GM23338 (cell line): ENCODE data around the gene ZNF211. TPM values are rescaled to one million over a fixed set of nuclear protein-coding genes. Genes with fewer than 3 reads are reported as not detected.
A peak's percentile ranks its signal among the peaks of the same experiment; 100 is the strongest.

Source experiments
- ATAC-seq: fragments of 200-7000 bp; cut with Tn5 transposase; 3 replicates; pipeline ENCODE4 v1.9.1; 2020
- DNase-seq: peaks from one replicate; pipeline ENCODE4 v3.0.0-alpha.2; 2015; ENCODE audit warnings: low spot score
- H2AFZ ChIP-seq: fragments of 200-600 bp; sonication (generic); 2 replicates; pipeline ENCODE4 v1.8.0; 2016; ENCODE audit warnings: antibody characterized with exemption, mild to moderate bottlenecking, moderate library complexity
- H3F3A ChIP-seq: fragments of 200-600 bp; sonication (generic); replicated peaks from 2 replicates; pipeline ENCODE4 v1.8.0; 2017; ENCODE audit warnings: antibody characterized with exemption, mixed run types, low read depth
- H3K27ac ChIP-seq: fragments of 200-600 bp; sonication (generic); 2 replicates; pipeline ENCODE4 v1.6.1; 2016; ENCODE audit warnings: low read depth
- H3K27me3 ChIP-seq: fragments of 200-600 bp; sonication (generic); 2 replicates; pipeline ENCODE4 v1.8.0; 2016; ENCODE audit warnings: mild to moderate bottlenecking, mixed run types, moderate library complexity; ENCODE audit not compliant: insufficient read depth
- H3K36me3 ChIP-seq: fragments of 200-600 bp; sonication (generic); 2 replicates; pipeline ENCODE4 v1.8.0; 2016; ENCODE audit warnings: mild to moderate bottlenecking; ENCODE audit not compliant: insufficient read depth
- H3K4me1 ChIP-seq: fragments of 200-600 bp; sonication (generic); 2 replicates; pipeline ENCODE4 v1.8.0; 2016; ENCODE audit warnings: mild to moderate bottlenecking, moderate library complexity; ENCODE audit not compliant: insufficient read depth
- H3K4me2 ChIP-seq: fragments of 200-600 bp; sonication (generic); 2 replicates; pipeline ENCODE4 v1.7.1; 2017; ENCODE audit warnings: mixed run types
- H3K4me3 ChIP-seq: fragments of 200-600 bp; sonication (generic); 2 replicates; pipeline ENCODE4 v1.6.1; 2016; ENCODE audit warnings: mixed run types
- H3K79me2 ChIP-seq: fragments of 200-600 bp; sonication (generic); replicated peaks from 2 replicates; pipeline ENCODE4 v1.8.0; 2017; ENCODE audit warnings: mild to moderate bottlenecking; ENCODE audit not compliant: insufficient read depth
- H3K9me2 ChIP-seq: fragments of 200-600 bp; sonication (generic); 2 replicates; pipeline ENCODE4 v1.8.0; 2017; ENCODE audit not compliant: insufficient read depth
- H4K20me1 ChIP-seq: fragments of 200-600 bp; sonication (generic); replicated peaks from 2 replicates; pipeline ENCODE4 v1.8.0; 2017; ENCODE audit warnings: mild to moderate bottlenecking; ENCODE audit not compliant: insufficient read depth
- H3K27ac Mint-ChIP-seq: 2 replicates; pipeline ENCODE4 v1.8.0; 2020; ENCODE audit warnings: inconsistent platforms, mild to moderate bottlenecking, moderate library complexity, mixed read lengths
- H3K27me3 Mint-ChIP-seq: 3 replicates; pipeline ENCODE4 v1.8.0; 2022; ENCODE audit warnings: low read depth, mild to moderate bottlenecking, moderate library complexity, mixed read lengths, inconsistent platforms; ENCODE audit not compliant: insufficient read depth, poor library complexity
- H3K36me3 Mint-ChIP-seq: 3 replicates; pipeline ENCODE4 v1.8.0; 2021; ENCODE audit warnings: low read depth, mild to moderate bottlenecking, inconsistent platforms, moderate library complexity, mixed read lengths
- H3K4me1 Mint-ChIP-seq: 3 replicates; pipeline ENCODE4 v1.8.0; 2020; ENCODE audit warnings: mild to moderate bottlenecking, inconsistent platforms, mixed read lengths
- H3K4me3 Mint-ChIP-seq: 3 replicates; pipeline ENCODE4 v1.8.0; 2021; ENCODE audit warnings: moderate library complexity, mild to moderate bottlenecking, inconsistent platforms, mixed read lengths
- H3K9me3 Mint-ChIP-seq: 3 replicates; pipeline ENCODE4 v1.8.0; 2020; ENCODE audit warnings: moderate library complexity, mild to moderate bottlenecking, inconsistent platforms, mixed read lengths
- CREB1 ChIP-seq: fragments of 250-450 bp; sonication (Bioruptor Pico); IDR thresholded peaks from 2 replicates; pipeline ENCODE4 v1.5.0; 2020; ENCODE audit warnings: low read depth, mild to moderate bottlenecking, moderate library complexity
- EZH2 ChIP-seq: fragments of 200-600 bp; sonication (generic); IDR thresholded peaks from one replicate; pipeline ENCODE4 v1.8.0; 2017; ENCODE audit warnings: antibody characterized with exemption, mild to moderate bottlenecking, low read depth; ENCODE audit not compliant: unreplicated experiment
- EZH2phosphoT487 ChIP-seq: fragments of 200-600 bp; sonication (generic); IDR thresholded peaks from one replicate; pipeline ENCODE4 v1.8.1; 2018; ENCODE audit warnings: antibody characterized with exemption; ENCODE audit not compliant: unreplicated experiment
- JUNB ChIP-seq: IDR thresholded peaks from one replicate; pipeline ENCODE4 v1.6.1; 2016; ENCODE audit warnings: antibody characterized with exemption; ENCODE audit not compliant: unreplicated experiment
- NANOG ChIP-seq: IDR thresholded peaks from 2 replicates; pipeline ENCODE4 v1.6.1; 2016; ENCODE audit warnings: antibody characterized with exemption, borderline replicate concordance
- POLR2AphosphoS5 ChIP-seq: IDR thresholded peaks from 2 replicates; pipeline ENCODE4 v1.6.1; 2016; ENCODE audit warnings: antibody characterized with exemption, low read depth
- STAT1 ChIP-seq: IDR thresholded peaks from one replicate; pipeline ENCODE4 v1.6.1; 2016; ENCODE audit warnings: antibody characterized with exemption; ENCODE audit not compliant: unreplicated experiment
- ZNF114 ChIP-seq: fragments of 250-450 bp; sonication (Bioruptor Pico); IDR thresholded peaks from 2 replicates; pipeline ENCODE4 v1.5.0; 2020; ENCODE audit warnings: mild to moderate bottlenecking, moderate library complexity
- ZNF331 ChIP-seq: fragments of 250-450 bp; sonication (Bioruptor Pico); IDR thresholded peaks from 2 replicates; pipeline ENCODE4 v1.5.0; 2020; ENCODE audit warnings: low read depth, mild to moderate bottlenecking, moderate library complexity
- polyA plus RNA-seq: library from polyadenylated mRNA; unstranded; fragments of >200 nt; fragmentation: Nextera tagmentation; extraction: Ambion mirVana; gene quantifications from 2 replicates; pipeline ENCODE4 v1.2.1, GENCODE V29; 2016
- total RNA-seq: library from RNA; depleted of rRNA; stranded (reverse); fragments of >200 nt; shearing (Covaris generic); gene quantifications from 2 replicates; pipeline ENCODE4 v1.2.3, GENCODE V29; 2014
- TF ChIP-seq, protein P1 (sequence below): fragments of 250-450 bp; sonication (Bioruptor Pico); IDR thresholded peaks from 2 replicates; pipeline ENCODE4 v1.5.0; 2020; ENCODE audit warnings: mild to moderate bottlenecking, moderate library complexity
- TF ChIP-seq, protein P2 (sequence below): IDR thresholded peaks from one replicate; pipeline ENCODE4 v1.6.1; 2018; ENCODE audit warnings: antibody characterized with exemption; ENCODE audit not compliant: unreplicated experiment
- TF ChIP-seq, protein P3 (sequence below): IDR thresholded peaks from 2 replicates; pipeline ENCODE4 v1.6.1; 2016; ENCODE audit warnings: antibody characterized with exemption
- TF ChIP-seq, protein P4 (sequence below), 2 experiments: fragments of 200-600 bp in 1 of 2; sonication (generic) in 1 of 2; conservative IDR thresholded peaks; 2 replicates each; pipeline versions ENCODE4 v1.5.1 to v1.6.1; 2016 to 2017; ENCODE audit warnings: antibody characterized with exemption in 2 of 2, low read depth in 2 of 2, mild to moderate bottlenecking in 2 of 2, moderate library complexity in 1 of 2

Gene ZNF211
- total and polyA plus RNA-seq, 2 experiments from 2014 or later: 9.7 to 13.8 TPM

DNA sequence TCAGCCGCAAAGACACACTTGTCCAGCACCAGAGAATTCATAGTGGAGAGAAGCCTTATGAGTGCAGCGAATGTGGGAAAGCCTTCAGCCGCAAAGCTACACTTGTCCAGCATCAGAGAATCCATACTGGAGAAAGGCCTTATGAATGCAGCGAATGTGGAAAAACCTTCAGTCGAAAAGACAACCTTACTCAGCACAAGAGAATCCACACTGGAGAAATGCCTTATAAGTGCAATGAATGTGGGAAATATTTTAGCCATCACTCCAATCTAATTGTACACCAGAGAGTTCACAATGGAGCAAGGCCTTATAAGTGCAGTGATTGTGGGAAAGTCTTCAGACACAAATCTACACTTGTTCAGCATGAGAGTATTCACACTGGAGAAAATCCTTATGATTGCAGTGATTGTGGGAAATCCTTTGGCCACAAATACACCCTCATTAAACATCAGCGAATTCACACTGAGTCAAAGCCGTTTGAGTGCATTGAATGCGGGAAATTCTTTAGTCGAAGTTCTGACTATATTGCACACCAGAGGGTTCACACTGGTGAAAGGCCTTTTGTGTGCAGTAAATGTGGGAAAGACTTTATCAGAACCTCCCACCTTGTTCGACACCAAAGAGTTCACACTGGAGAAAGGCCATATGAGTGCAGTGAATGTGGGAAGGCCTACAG is 12.2 kb upstream of the ZNF211 start:
- TF ChIP-seq NANOG (no peak), ZNF114 (CRISPR knock-in tag) (no peak), POLR2AphosphoS5 (no peak), EZH2phosphoT487 (no peak), CREB1 (CRISPR knock-in tag) (no peak), ZNF331 (no peak), STAT1 (no peak), JUNB (no peak), EZH2 (no peak)
- TF ChIP-seq, protein P1, sequence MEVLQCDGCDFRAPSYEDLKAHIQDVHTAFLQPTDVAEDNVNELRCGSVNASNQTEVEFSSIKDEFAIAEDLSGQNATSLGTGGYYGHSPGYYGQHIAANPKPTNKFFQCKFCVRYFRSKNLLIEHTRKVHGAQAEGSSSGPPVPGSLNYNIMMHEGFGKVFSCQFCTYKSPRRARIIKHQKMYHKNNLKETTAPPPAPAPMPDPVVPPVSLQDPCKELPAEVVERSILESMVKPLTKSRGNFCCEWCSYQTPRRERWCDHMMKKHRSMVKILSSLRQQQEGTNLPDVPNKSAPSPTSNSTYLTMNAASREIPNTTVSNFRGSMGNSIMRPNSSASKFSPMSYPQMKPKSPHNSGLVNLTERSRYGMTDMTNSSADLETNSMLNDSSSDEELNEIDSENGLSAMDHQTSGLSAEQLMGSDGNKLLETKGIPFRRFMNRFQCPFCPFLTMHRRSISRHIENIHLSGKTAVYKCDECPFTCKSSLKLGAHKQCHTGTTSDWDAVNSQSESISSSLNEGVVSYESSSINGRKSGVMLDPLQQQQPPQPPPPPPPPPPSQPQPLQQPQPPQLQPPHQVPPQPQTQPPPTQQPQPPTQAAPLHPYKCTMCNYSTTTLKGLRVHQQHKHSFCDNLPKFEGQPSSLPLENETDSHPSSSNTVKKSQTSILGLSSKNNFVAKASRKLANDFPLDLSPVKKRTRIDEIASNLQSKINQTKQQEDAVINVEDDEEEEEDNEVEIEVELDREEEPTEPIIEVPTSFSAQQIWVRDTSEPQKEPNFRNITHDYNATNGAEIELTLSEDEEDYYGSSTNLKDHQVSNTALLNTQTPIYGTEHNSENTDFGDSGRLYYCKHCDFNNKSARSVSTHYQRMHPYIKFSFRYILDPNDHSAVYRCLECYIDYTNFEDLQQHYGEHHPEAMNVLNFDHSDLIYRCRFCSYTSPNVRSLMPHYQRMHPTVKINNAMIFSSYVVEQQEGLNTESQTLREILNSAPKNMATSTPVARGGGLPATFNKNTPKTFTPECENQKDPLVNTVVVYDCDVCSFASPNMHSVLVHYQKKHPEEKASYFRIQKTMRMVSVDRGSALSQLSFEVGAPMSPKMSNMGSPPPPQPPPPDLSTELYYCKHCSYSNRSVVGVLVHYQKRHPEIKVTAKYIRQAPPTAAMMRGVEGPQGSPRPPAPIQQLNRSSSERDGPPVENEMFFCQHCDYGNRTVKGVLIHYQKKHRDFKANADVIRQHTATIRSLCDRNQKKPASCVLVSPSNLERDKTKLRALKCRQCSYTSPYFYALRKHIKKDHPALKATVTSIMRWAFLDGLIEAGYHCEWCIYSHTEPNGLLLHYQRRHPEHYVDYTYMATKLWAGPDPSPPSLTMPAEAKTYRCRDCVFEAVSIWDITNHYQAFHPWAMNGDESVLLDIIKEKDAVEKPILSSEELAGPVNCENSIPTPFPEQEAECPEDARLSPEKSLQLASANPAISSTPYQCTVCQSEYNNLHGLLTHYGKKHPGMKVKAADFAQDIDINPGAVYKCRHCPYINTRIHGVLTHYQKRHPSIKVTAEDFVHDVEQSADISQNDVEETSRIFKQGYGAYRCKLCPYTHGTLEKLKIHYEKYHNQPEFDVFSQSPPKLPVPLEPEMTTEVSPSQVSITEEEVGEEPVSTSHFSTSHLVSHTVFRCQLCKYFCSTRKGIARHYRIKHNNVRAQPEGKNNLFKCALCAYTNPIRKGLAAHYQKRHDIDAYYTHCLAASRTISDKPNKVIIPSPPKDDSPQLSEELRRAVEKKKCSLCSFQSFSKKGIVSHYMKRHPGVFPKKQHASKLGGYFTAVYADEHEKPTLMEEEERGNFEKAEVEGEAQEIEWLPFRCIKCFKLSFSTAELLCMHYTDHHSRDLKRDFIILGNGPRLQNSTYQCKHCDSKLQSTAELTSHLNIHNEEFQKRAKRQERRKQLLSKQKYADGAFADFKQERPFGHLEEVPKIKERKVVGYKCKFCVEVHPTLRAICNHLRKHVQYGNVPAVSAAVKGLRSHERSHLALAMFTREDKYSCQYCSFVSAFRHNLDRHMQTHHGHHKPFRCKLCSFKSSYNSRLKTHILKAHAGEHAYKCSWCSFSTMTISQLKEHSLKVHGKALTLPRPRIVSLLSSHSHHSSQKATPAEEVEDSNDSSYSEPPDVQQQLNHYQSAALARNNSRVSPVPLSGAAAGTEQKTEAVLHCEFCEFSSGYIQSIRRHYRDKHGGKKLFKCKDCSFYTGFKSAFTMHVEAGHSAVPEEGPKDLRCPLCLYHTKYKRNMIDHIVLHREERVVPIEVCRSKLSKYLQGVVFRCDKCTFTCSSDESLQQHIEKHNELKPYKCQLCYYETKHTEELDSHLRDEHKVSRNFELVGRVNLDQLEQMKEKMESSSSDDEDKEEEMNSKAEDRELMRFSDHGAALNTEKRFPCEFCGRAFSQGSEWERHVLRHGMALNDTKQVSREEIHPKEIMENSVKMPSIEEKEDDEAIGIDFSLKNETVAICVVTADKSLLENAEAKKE: no peak
- TF ChIP-seq, protein P2, sequence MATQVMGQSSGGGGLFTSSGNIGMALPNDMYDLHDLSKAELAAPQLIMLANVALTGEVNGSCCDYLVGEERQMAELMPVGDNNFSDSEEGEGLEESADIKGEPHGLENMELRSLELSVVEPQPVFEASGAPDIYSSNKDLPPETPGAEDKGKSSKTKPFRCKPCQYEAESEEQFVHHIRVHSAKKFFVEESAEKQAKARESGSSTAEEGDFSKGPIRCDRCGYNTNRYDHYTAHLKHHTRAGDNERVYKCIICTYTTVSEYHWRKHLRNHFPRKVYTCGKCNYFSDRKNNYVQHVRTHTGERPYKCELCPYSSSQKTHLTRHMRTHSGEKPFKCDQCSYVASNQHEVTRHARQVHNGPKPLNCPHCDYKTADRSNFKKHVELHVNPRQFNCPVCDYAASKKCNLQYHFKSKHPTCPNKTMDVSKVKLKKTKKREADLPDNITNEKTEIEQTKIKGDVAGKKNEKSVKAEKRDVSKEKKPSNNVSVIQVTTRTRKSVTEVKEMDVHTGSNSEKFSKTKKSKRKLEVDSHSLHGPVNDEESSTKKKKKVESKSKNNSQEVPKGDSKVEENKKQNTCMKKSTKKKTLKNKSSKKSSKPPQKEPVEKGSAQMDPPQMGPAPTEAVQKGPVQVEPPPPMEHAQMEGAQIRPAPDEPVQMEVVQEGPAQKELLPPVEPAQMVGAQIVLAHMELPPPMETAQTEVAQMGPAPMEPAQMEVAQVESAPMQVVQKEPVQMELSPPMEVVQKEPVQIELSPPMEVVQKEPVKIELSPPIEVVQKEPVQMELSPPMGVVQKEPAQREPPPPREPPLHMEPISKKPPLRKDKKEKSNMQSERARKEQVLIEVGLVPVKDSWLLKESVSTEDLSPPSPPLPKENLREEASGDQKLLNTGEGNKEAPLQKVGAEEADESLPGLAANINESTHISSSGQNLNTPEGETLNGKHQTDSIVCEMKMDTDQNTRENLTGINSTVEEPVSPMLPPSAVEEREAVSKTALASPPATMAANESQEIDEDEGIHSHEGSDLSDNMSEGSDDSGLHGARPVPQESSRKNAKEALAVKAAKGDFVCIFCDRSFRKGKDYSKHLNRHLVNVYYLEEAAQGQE: no peak
- TF ChIP-seq, protein P3, sequence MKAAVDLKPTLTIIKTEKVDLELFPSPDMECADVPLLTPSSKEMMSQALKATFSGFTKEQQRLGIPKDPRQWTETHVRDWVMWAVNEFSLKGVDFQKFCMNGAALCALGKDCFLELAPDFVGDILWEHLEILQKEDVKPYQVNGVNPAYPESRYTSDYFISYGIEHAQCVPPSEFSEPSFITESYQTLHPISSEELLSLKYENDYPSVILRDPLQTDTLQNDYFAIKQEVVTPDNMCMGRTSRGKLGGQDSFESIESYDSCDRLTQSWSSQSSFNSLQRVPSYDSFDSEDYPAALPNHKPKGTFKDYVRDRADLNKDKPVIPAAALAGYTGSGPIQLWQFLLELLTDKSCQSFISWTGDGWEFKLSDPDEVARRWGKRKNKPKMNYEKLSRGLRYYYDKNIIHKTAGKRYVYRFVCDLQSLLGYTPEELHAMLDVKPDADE: no peak
- TF ChIP-seq, protein P4, sequence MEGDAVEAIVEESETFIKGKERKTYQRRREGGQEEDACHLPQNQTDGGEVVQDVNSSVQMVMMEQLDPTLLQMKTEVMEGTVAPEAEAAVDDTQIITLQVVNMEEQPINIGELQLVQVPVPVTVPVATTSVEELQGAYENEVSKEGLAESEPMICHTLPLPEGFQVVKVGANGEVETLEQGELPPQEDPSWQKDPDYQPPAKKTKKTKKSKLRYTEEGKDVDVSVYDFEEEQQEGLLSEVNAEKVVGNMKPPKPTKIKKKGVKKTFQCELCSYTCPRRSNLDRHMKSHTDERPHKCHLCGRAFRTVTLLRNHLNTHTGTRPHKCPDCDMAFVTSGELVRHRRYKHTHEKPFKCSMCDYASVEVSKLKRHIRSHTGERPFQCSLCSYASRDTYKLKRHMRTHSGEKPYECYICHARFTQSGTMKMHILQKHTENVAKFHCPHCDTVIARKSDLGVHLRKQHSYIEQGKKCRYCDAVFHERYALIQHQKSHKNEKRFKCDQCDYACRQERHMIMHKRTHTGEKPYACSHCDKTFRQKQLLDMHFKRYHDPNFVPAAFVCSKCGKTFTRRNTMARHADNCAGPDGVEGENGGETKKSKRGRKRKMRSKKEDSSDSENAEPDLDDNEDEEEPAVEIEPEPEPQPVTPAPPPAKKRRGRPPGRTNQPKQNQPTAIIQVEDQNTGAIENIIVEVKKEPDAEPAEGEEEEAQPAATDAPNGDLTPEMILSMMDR (conservative IDR thresholded peaks at IDR 0.05; ENCODE audit: low read depth in 2 of 2): no peak
- H3K4me2 ChIP-seq: no peak overlapping the region
- Mint-ChIP-seq H3K27me3 (peaks cover 10% of the 10 kb centered on the region), H3K4me3 (no peak overlapping the region), H3K9me3 (peaks cover 96% of the 10 kb centered on the region), H3K27ac (no peak overlapping the region), H3K4me1 (no peaks in the 10 kb centered on the region), H3K36me3 (peaks cover 98% of the 10 kb centered on the region)
- peak overlapping the region; percentile 28; the same call in 1 of the 2 replicates for H3K4me3 ChIP-seq
- ATAC-seq (no peak), DNase-seq (peak; percentile 40)
- H3F3A ChIP-seq: 0 out of 2 replicates have a peak, but pooled peaks cover 11% of the 10 kb centered on the region
- H3K9me2 ChIP-seq: peaks cover 14% of the 10 kb centered on the region
- H2AFZ ChIP-seq: no peak overlapping the region
- no peaks in the 10 kb centered on the region for H3K27me3 ChIP-seq
- H3K27ac ChIP-seq: no peak overlapping the region
- H3K4me1 ChIP-seq: no peaks in the 10 kb centered on the region
- H3K36me3 ChIP-seq: peaks cover 80% of the 10 kb centered on the region
- H3K79me2 ChIP-seq: peaks cover 90% of the 10 kb centered on the region
- peaks cover 14% of the 10 kb centered on the region for H4K20me1 ChIP-seq
